ENCODE results near the gene AMHR2.

AMHR2 gene

DNA sequence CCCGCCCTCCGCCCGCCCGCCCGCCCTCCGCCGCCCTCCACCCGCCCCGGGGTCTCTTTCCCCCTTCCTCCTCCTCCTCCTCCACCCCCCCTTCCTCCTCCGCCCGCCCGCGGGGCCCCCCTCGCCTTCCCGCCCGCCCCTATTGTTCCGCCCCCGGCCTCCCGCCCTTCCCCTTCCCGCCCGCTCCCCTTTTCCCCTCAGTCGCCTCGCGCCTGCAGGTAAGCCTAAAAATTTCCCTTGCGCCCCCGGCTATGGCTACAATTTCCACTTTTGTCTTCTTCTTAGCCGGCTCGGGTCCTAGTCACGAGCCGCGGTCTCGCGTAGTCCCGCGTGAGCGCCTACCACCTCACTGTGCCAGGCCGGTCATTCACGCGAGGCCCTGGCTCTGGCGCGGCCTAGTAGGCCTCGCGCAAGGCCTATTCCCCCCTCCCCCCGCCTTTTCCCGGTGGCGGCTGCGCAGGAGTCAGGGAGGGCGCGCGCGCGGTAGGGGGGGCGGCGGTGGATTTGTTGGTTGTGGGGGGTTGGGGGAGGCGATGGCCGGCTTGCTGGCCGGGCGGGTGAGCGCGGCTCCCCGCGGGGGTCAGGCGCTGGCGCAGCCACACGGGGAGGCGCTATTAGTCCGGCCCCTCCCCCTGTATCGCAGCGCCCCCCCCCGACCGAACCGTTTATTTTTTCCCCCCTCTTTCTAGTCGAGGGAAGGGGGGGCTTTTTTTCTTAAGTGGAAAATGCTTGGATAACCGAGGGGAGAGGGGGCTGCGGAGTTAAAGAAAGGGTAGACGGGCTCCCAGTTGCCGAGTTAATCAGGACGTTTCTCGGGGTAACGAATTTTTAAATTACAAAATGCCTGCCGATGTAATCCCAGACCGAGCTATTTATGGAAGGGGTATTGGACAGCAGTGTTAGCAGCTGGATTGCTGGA, 28.8 kb downstream of the AMHR2 start:
- peak; percentile 74 for DNase-seq (ENCODE audit: low spot score)

DNA sequence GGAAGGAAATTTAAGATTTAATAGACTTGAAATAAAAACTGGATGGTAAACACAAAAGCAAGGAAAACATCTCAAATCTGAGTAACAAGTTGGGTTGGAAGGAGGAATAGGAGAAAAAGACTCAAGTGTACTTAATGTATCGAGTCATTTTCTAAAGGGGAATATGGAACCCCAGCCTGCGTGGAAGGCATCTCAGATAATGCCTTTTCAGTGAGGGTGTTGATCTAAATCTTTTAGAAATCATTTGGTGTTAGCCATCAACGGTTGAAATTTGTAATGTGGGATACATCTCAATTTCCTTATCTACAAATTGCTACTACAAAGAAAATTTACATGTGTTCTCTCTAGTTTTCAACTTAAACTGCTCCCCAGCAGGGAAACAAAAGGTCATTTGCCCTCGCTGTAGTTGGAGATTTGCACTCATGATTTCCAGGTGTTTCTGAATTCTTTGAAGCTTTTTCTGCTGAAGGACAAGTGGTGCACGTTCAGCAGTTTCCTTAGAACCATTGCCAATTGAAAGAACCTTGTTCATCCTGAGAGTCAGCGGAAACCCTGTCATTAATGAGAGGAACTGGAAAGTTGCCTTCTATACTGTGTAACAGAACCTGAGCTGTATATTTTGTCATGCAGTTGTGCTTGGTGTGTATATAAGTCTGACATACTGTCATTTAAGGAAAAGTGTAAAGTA, 30.4 kb downstream of the AMHR2 start:
- peak; percentile 16 for DNase-seq (ENCODE audit: low spot score)

DNA sequence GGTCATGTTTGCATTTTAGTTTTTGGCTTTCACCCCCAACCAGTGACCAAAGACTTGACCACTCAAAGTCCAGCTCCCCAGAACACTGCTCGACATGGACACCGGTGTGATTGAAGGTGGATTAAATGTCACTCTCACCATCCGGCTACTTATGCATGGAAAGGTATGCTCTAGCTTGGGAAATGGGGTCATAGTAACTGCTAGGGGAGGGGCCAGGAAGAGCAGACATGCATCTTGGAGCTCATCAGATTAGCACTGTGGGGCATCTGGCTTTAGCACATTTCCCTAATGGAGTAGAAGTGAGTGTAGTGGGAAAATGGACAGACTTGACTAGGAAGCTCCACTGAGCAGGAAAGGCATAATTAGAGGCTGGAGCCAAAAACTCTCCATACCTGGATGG, 31.1 kb downstream of the AMHR2 start:
- no peak for DNase-seq (ENCODE audit: low spot score)

DNA sequence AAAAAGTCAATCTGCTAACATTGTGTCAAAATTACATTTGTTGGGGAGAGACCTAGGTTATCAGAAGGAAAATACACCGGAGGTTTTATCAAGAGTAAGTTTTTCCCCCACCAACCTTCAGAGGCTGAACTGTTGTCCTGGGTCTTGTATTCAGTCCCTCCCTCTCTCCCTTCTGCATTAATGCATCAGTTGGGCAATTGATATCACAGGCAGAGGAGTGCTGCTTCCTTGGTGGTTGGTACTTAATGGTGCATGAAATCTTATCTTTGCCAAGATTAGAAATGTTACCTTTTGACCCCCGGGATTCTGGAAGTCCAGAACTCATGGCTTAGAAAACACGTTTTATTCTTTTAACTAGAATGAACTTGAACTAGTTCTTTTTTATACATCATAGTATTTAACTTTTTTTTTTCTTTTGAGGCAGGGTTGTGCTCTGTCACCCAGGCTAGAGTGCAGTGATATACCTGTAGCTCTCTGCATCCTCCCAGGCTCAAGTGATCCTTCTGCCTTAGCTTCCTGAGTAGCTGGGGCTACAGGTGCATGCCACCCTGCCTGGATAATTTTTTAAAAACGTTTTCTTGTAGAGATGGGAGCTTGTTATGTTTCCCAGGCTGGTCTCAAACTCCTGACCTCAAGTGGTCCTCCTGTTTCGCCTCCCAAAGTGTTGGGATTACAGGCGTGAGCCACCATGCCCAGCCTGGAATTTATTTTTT, 33.2 kb downstream of the AMHR2 start:
- peak; percentile 32 for DNase-seq (ENCODE audit: low spot score)

DNA sequence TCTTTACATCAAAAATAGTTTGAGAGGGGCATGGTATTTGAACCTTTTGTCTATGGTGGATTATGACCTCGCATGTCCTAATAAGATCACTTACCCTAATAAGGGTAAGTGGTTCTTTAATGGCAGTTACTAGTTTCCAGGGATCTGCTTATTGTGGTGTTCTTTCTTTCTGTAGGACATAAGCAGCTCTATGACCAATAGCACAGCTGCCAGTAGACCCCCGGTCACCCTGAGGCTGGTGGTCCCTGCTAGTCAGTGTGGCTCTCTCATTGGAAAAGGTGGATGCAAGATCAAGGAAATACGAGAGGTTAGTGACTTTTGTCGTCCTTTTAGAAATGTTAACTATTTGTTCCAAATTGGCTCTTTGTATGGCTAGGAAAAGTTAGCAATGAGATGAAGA, 35.4 kb downstream of the AMHR2 start:
- DNase-seq (ENCODE audit: low spot score) = peak; percentile 13

DNA sequence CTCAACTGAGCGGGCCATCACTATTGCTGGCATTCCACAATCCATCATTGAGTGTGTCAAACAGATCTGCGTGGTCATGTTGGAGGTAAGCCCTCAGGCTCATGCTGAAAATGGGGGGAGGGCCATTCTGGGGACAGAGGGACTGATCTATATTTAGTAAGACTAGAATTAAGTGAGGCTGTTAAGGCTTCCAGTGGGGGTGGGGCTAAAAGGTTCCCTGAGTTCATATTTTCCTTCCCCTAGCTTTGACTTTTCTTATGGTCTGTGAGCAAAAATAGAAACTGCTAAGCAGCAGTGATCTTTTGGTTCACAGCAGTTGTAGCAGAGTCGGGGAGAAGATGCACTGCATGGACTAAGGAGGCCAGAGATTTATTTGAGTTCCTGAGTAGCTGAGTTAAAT, 37.4 kb downstream of the AMHR2 start:
- DNase-seq (ENCODE audit: low spot score) = no peak

DNA sequence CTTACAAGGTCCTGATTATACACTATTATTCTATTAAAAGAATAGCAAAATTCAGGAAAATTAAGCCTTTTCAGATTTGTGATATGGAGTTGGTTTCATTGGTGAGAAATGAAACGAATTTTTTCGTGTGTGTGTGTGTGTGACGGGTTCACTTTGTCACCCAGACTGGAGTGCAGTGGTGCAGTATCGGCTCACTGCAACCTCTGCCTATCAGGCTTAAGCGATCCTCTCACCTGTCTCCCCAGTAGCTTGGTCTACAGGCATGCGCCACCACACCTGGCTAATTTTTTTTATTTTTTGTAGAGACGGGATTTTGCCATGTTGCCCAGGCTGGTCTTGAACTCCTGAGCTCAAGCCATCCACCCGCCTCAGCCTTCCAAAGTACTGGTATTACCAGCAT, 37.9 kb downstream of the AMHR2 start:
- no peak for DNase-seq (ENCODE audit: low spot score)

DNA sequence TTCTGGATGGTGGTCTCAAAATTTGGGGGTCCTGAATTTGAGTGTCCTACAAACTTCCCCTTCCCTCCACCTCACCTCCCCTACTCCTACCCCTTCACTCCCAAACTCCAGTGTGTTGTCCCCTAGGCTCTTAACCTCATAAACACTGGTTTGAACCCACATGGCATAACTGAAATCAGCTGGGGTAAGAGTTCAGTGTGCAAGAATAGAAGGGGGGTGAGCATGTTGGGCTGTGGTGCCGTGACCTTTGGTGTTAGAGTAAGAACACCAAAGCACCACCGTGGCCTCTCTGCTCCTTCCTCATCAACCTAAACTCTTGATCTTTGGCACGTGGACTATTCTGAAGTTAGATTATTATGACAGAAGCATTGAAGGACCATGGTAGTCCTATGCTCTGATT, 39.3 kb downstream of the AMHR2 start:
- no peak for DNase-seq (ENCODE audit: low spot score)

DNA sequence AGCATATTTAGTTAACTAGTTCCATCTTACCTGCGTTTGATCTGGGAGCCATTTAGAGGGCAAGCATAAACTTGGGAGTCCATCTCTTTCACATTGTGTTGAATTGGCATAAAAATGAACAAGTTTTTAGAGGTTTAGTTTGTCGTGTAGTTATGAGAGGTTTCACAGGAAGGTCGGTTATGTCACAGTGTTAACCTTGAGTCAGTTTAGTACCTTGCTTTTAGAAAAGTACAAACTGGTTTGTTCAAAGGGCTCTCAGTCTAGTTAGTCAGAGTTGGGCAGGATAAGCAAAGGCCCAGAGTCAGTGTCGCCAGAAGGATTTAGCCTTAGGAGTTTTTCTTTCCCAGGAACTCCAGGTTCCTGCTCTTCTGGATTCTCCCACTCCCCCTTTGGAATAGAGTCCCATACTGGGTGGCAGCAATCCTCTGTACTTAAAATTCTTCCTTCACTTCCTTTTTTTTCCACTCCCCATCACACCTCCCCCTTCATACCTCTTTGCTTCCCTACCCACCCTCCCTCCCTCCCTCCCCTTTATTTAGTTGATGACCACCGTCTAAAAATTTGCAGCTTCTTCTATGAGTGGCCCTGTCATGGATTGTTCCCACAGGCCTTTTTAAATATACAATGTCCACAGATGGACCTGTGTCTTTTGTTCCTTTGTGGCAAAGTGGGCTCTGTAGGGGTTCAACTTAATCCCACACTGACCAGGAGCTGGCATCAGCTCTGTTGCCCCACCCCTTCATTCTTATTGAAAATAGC, 40.3 kb downstream of the AMHR2 start:
- DNase-seq (ENCODE audit: low spot score) = no peak

DNA sequence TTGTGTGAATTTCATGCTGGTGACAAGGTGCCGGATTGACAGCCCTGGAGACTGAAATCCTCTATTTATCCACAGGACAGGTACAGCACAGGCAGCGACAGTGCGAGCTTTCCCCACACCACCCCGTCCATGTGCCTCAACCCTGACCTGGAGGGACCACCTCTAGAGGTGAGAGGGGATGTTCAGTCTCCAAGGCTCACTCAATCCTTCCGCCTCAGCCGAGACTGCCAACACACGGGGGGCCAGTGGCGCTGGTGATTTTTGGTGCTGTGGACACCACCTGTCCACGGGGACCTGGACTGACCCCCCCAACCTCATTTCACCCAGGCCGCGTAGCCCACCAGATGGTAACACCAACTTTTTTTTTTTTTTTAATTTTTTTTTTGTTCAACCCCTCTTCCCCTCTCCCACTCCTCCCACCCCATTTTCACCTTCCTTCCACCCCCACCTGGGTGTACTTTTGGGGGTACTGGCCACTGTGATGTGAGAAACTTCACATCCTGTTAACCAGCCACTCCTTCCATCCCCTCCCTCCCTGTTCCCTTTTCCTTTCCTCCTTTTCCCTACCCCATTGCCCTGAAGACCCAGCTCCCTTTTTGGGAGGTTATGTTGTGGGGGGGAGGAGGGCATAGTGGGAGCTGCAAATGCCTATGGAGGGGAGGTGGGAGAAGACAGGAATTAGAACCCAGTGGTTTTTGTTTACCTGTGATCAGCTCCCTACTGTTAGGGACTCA, 41.2 kb downstream of the AMHR2 start:
- DNase-seq (ENCODE audit: low spot score) = no peak

DNA sequence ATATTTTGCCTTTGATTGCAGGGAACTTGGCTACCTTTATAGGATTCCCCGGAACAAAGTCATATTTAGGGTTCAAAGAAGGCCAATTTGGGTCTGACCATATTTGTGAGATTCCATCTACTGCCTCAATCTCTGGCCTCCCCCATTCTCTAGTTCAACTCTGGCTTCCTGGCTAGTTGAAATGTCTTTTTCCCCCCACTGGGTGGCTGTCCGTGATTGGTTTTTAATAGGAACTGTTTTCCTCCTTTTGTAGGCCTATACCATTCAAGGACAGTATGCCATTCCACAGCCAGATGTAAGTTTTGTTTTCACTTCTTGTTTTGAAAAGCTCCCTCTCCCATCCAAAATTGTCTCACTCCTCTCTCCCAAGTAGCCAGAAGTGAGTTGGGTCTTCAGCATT, 42.0 kb downstream of the AMHR2 start:
- no peak for DNase-seq (ENCODE audit: low spot score)

DNA sequence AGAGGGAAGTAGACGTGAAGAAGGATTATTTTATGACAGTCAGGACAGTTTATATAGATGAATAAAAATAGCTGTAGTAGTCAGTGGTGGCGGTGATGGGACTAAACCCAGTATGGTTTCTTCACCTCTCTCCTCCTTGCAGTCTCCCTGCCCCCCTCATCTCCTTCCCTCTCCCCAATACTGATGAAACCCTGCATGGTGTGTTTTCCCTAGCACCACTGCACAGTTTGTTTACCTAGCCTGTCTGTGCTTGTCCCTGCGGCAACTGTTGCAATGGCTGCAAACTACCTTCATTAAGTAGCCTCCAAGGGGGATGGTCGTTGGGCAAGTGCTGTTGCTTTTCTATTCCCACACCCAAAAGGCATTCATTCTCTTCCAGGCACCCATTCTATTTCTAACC, 43.0 kb downstream of the AMHR2 start:
- no peak for DNase-seq (ENCODE audit: low spot score)

DNA sequence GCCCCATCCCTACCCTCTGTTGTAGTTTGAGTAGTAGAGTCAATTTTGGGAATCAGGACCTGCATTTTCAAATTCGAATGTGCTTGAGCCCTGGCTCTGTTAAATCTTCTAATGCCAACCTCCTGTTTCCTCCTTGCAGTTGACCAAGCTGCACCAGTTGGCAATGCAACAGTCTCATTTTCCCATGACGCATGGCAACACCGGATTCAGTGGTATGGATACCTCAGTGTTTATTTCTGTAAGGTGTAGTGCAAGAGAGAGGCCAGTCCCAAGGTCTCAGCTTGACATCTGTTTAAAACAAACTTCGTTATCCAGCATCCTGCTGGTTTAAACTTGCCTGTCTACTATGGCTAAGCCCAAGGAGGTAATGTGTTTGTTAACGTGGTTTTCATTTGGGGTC, 43.4 kb downstream of the AMHR2 start:
- no peak for DNase-seq (ENCODE audit: low spot score)

DNA sequence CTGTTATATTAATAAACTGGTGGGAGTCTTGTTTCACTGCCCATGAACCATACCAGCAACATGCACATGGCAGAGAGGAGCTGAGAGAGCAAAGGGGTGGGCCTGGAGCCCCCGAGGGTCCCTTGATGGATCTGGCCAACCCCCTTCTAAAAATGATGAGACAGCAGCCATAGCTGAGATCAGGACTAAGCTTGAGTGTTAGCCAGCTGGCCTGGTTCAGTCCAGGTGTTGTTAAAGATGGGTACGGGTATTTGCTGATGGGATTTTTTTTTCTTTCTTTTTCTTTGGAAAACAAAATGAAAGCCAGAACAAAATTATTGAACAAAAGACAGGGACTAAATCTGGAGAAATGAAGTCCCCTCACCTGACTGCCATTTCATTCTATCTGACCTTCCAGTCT, 44.2 kb downstream of the AMHR2 start:
- DNase-seq (ENCODE audit: low spot score) = no peak

DNA sequence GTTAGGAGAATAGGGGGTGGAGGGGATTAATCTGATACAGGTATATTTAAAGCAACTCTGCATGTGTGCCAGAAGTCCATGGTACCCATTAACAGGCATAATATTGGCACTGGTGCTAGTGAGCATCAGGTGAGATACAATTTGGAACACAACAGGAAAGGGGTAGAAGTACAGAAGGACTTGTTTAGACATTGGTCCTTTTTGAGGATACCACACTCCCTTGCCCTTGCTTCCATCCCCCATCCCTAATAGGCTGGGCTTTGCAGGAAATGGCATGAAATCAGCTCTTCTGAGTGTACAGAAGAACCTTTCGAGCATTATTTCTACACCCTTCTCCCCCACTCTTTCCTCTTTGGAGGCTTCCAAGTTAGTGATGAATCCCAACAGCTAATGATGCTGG, 44.6 kb downstream of the AMHR2 start:
- DNase-seq (ENCODE audit: low spot score) = no peak

DNA sequence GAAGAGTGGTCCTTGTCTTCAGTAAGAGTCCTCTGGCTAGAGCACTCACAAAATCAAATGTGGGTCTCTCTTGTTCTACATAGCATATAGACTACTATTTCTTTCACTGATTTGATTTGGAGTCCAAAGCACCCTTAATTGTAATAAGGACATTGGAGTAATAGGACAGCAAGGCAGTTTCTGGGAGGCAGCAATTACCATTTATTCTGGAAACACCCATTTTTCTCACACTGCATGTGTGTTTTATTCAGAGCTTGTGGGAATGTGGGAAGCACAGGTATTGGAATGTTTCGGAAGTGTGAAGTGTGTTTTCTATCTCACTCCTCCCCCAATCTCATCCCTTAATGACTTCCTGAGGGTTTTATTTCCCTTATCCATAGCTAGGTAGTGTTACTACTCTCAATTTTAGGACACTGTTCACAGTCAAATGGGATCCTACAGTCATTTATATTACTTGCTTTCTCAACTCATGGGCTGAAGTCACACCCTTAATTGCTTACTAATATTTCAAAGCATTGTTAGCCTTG, 48.5 kb downstream of the AMHR2 start:
- DNase-seq (ENCODE audit: low spot score) = no peak

DNA sequence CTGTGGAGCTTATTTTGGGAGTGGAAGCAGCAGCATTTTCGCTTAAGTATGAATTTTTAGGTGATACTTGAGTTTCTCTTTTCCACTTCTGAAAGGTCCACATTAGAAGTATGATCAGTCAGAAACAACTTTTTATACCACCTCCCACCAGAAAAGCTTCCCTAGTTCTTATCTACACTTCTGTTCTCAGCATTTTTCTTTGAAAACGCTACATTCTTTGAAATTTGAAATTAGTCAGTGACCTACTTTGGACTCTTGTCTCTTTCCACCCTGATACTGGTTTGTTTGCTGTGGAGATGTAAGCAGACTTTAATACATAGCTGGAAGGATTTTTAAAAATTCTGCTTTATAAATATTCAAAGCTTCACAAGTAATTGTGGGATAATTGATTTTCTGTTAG, 50.4 kb downstream of the AMHR2 start:
- no peak for DNase-seq (ENCODE audit: low spot score)

DNA sequence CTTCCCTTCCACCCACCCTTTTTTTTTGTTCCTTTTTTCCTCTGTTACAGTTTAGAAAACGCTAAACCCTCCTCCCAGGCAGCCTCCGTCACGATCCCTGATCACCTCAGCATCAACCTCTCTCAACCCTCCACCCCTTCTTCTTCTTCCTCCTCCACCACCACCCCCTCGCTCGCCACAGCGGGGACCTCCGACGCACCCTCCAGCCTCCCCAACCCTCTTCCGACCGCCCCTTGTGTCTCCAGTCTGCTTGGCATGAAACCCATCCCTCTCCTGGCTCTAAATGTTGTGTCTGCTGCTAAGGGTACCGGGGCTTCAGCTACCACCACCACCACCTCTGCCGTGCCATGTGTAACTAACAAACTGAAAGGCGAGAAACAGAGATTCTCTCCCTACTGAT, 51.2 kb downstream of the AMHR2 start:
- no peak for DNase-seq (ENCODE audit: low spot score)

DNA sequence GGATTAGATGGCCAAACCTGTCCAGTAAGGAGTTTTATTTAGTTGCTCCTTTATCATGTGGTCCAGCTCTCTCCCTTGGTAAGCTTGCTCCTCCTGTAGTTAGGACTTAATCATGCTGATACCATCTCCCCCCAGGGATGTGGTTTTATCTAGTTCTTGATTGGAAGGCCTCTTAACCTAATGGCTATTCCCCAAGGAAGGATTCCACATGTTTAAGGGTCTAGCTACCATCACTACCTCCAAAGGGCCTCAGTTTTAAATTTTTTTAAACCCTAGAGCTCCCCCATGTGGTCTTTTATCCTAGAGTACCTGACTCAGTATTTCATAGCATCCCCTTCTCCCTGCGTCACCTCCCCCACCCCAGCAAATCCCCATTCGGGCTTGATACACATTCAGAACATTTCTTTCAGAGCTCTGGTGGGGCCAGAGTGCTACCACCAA, 53.1 kb downstream of the AMHR2 start:
- DNase-seq (ENCODE audit: low spot score) = peak; percentile 68

DNA sequence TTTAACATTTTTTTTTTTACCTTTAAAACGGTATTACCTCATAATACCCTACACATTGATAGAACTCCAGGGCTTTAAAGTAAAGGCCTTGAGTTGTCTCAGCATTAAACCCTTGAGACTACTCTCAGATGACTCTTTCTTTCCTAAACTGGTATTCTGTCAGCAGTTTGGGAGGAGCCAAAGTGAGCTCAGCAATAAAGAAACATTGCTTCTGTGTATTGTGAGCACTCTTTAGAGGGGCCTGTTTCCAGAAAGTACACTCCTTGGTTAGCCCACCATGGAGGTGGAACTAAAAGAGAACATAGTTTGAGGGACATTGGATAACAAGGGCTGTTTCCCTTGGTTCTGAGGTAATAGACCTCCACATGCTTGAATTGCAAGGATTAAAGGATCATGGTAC, 55.2 kb downstream of the AMHR2 start:
- no peak for DNase-seq (ENCODE audit: low spot score)

DNA sequence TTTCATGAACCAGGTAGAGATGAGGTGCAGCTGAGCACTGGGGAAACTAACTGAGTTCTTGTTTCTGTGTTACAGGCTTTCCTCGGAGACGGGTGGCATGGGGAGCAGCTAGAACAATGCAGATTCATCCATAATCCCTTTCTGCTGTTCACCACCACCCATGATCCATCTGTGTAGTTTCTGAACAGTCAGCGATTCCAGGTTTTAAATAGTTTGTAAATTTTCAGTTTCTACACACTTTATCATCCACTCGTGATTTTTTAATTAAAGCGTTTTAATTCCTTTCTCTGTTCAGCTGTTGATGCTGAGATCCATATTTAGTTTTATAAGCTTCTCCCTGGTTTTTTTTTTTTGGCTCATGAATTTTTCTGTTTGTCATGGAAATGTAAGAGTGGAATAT, 55.7 kb downstream of the AMHR2 start:
- no peak for DNase-seq (ENCODE audit: low spot score)
